Liver (tissue), 9 donors: ENCODE results near the gene BACH1. TPM values are rescaled to one million over a fixed set of nuclear protein-coding genes. Genes with fewer than 3 reads are reported as not detected.

Source experiments
- DNase-seq: peaks from one replicate; pipeline ENCODE4 v3.0.0-alpha.2; 2017; ENCODE audit warnings: low spot score
- H3K27ac ChIP-seq, 2 donors: one replicate each; pipeline ENCODE4 v1.7.0; 2013; ENCODE audit warnings: inconsistent platforms in 2 of 2, low read length in 2 of 2, control low read depth in 1 of 2, low read depth in 1 of 2, mild to moderate bottlenecking in 1 of 2
- H3K27me3 ChIP-seq, 4 donors: one replicate each; pipeline versions ENCODE4 v1.6.1 to v1.7.0; 2013; ENCODE audit warnings: low read length in 3 of 4, inconsistent platforms in 1 of 4, mild to moderate bottlenecking in 1 of 4, moderate library complexity in 1 of 4; ENCODE audit not compliant: control insufficient read depth in 4 of 4, insufficient read depth in 4 of 4
- H3K36me3 ChIP-seq, 4 donors: one replicate each; pipeline versions ENCODE4 v1.6.1 to v1.7.0; 2013; ENCODE audit warnings: low read length in 3 of 4, mild to moderate bottlenecking in 3 of 4, low read depth in 1 of 4, moderate library complexity in 1 of 4; ENCODE audit not compliant: control insufficient read depth in 4 of 4, insufficient read depth in 3 of 4
- H3K4me1 ChIP-seq, 4 donors: one replicate each; pipeline versions ENCODE4 v1.6.1 to v1.7.0; 2013; ENCODE audit warnings: low read length in 3 of 4, mild to moderate bottlenecking in 3 of 4, moderate library complexity in 1 of 4; ENCODE audit not compliant: control insufficient read depth in 4 of 4, insufficient read depth in 4 of 4
- H3K4me3 ChIP-seq, 3 donors: one replicate each; pipeline versions ENCODE4 v1.6.1 to v1.7.0; 2013; ENCODE audit warnings: low read length in 3 of 3, control low read depth in 1 of 3, low read depth in 1 of 3, mild to moderate bottlenecking in 1 of 3
- H3K9ac ChIP-seq, 2 donors: one replicate each; pipeline ENCODE4 v1.7.0; 2013; ENCODE audit warnings: low read length in 2 of 2, mild to moderate bottlenecking in 2 of 2, moderate library complexity in 2 of 2, control low read depth in 1 of 2, low read depth in 1 of 2
- H3K9me3 ChIP-seq, 4 donors: one replicate each; pipeline versions ENCODE4 v1.6.1 to v1.7.0; 2013; ENCODE audit warnings: low read length in 3 of 4; ENCODE audit not compliant: control insufficient read depth in 4 of 4
- ATF3 ChIP-seq: IDR thresholded peaks from 2 replicates; pipeline ENCODE4 v1.6.1; 2016; ENCODE audit warnings: antibody characterized with exemption
- CTCF ChIP-seq: fragments of 150-350 bp; IDR thresholded peaks from 2 replicates; pipeline ENCODE4 v1.5.1; 2017; ENCODE audit warnings: improper control_type of control experiment, low read depth, low read length; ENCODE audit not compliant: missing input control
- EGR1 ChIP-seq, 2 donors: IDR thresholded peaks; 2 replicates each; pipeline ENCODE4 v1.6.1; 2016 to 2018; ENCODE audit warnings: antibody characterized with exemption in 2 of 2, low read depth in 2 of 2
- GABPA ChIP-seq, 2 donors: IDR thresholded peaks in 1 of 2; conservative IDR thresholded peaks in 1 of 2; 2 replicates each; pipeline ENCODE4 v1.6.1; 2016; ENCODE audit warnings: antibody characterized with exemption in 2 of 2, mild to moderate bottlenecking in 1 of 2, moderate library complexity in 1 of 2
- JUND ChIP-seq, 2 donors: IDR thresholded peaks; 2 replicates each; pipeline ENCODE4 v1.6.1; 2016; ENCODE audit warnings: antibody characterized with exemption in 2 of 2
- NR2F2 ChIP-seq: IDR thresholded peaks from 2 replicates; pipeline ENCODE4 v1.6.1; 2016; ENCODE audit warnings: antibody characterized with exemption
- RAD21 ChIP-seq, 2 donors: IDR thresholded peaks; 2 replicates each; pipeline ENCODE4 v1.6.1; 2016; ENCODE audit warnings: antibody characterized with exemption in 2 of 2, mild to moderate bottlenecking in 2 of 2
- RXRA ChIP-seq, 2 donors: IDR thresholded peaks; 2 replicates each; pipeline ENCODE4 v1.6.1; 2017 to 2018; ENCODE audit warnings: antibody characterized with exemption in 2 of 2, mild to moderate bottlenecking in 1 of 2
- SP1 ChIP-seq: IDR thresholded peaks from 2 replicates; pipeline ENCODE4 v1.6.1; 2018; ENCODE audit warnings: antibody characterized with exemption, mild to moderate bottlenecking
- TAF1 ChIP-seq: conservative IDR thresholded peaks from 2 replicates; pipeline ENCODE4 v1.6.1; 2016; ENCODE audit warnings: antibody characterized with exemption, mild to moderate bottlenecking
- YY1 ChIP-seq: IDR thresholded peaks from 2 replicates; pipeline ENCODE4 v1.6.1; 2016; ENCODE audit warnings: antibody characterized with exemption, mild to moderate bottlenecking
- WGBS: extraction: QIAGEN DNeasy Blood & Tissue Kit; methylation state at CpG from one replicate; pipeline ENCODE4 v1.1.7; 2013; 5-methylcytosine and 5-hydroxymethylcytosine counted together
- polyA plus RNA-seq, 2 donors: library from polyadenylated mRNA; stranded (reverse) in 1 of 2; unstranded in 1 of 2; fragments of 200-250 nt in 1 of 2; fragments of >200 nt in 1 of 2; fragmentation: Nextera tagmentation in 1 of 2; extraction: Ambion mirVana in 1 of 2; gene quantifications; one replicate each; pipeline versions ENCODE4 v1.2.1 to v1.2.3, GENCODE V29; 2013 to 2015
- total RNA-seq, 2 donors: library from RNA; depleted of rRNA; stranded (reverse); fragments of >200 nt; gene quantifications; one replicate each; pipeline ENCODE4 v1.2.3, GENCODE V29; 2014
- donor health status: healthy.
- donor health status: healthy.
- donor health status: healthy.
- donor health status: healthy.
- donor health status: healthy.

BACH1 gene
- total and polyA plus RNA-seq, 4 donors = 7.5 to 47.1 (median 19.9) TPM

GRCh38 chr21:29374481-29374880 lies 75.8 kb downstream of the BACH1 start:
- no peak for TF ChIP-seq GABPA (IDR thresholded peaks at IDR 0.05 in 1 of 2, conservative IDR thresholded peaks at IDR 0.05 in 1 of 2)
- no peak for TF ChIP-seq YY1
- TF ChIP-seq SP1 = no peak
- no peak for TF ChIP-seq TAF1
- TF ChIP-seq CTCF = no peak
- TF ChIP-seq JUND (IDR thresholded peaks at IDR 0.05) = no peak
- no peak for DNase-seq
- Histone ChIP-seq H3K9me3 (no peaks in the 10 kb centered on the region), H3K9ac (no peak overlapping the region), H3K27me3 (no peaks in the 10 kb centered on the region), H3K4me1 (no peaks in the 10 kb centered on the region), H3K36me3 (peaks cover 0 to 4% (median 0%) of the 10 kb centered on the region in 4 donors), H3K4me3 (no peak overlapping the region), H3K27ac (no peak overlapping the region)
- WGBS = 97% methylated on average over 1 of the region's 1 CpG

GRCh38 chr21:29376556-29376955 lies 77.8 kb downstream of the BACH1 start:
- WGBS = 72% methylated on average over 3 of the region's 3 CpGs
- TF ChIP-seq RAD21 (IDR thresholded peaks at IDR 0.05) (peak; percentile 49 to 77), ATF3 (no peak), CTCF (peak; percentile 32)
- no peaks in the 10 kb centered on the region for H3K4me1 ChIP-seq
- peaks cover 0 to 4% (median 0%) of the 10 kb centered on the region in 4 donors for H3K36me3 ChIP-seq
- H3K27ac ChIP-seq = no peak overlapping the region
- H3K27me3 ChIP-seq = no peaks in the 10 kb centered on the region
- peak; percentile 54 for DNase-seq
- no peaks in the 10 kb centered on the region for H3K9me3 ChIP-seq
- no peak overlapping the region for H3K4me3 ChIP-seq
- no peak overlapping the region for H3K9ac ChIP-seq

GRCh38 chr21:29377266-29377665 lies 78.5 kb downstream of the BACH1 start:
- H3K9ac ChIP-seq = no peak overlapping the region
- H3K27me3 ChIP-seq = no peaks in the 10 kb centered on the region
- peaks cover 0 to 4% (median 0%) of the 10 kb centered on the region in 4 donors for H3K36me3 ChIP-seq
- WGBS = 84% methylated on average over 4 of the region's 4 CpGs
- TF ChIP-seq RAD21 (IDR thresholded peaks at IDR 0.05) (no peak), RXRA (IDR thresholded peaks at IDR 0.05) (no peak), GABPA (IDR thresholded peaks at IDR 0.05 in 1 of 2, conservative IDR thresholded peaks at IDR 0.05 in 1 of 2) (no peak), JUND (IDR thresholded peaks at IDR 0.05) (no peak), NR2F2 (no peak), EGR1 (IDR thresholded peaks at IDR 0.05; ENCODE audit: low read depth in 2 of 2) (no peak)
- no peaks in the 10 kb centered on the region for H3K4me1 ChIP-seq
- no peak overlapping the region for H3K4me3 ChIP-seq
- DNase-seq = no peak
- no peaks in the 10 kb centered on the region for H3K9me3 ChIP-seq
- no peak overlapping the region for H3K27ac ChIP-seq
